ENCODE measurements around the gene MAP4K3. TPM values are rescaled to one million over a fixed set of nuclear protein-coding genes. Genes with fewer than 3 reads are reported as not detected.

MAP4K3 gene
- total and polyA plus RNA-seq, 2 of the 4 experiments (the other 2 are of a cell fraction) = 13.2 to 32.6 TPM

Small RNA genes lying within 50 kb of the gene (microRNA-seq; reads per million reads assigned to microRNA genes)
- gene RF00272 (ENCODE audit: insufficient read depth, insufficient read length) = not detected

Small RNA genes lying within 50 kb of the gene (small RNA-seq; reads per million reads assigned to genes)
- 0 to 0.04 (median 0) reads per million in 5 experiments for gene RF00272

Other genes starting within 250 kb of the MAP4K3 start
- 0.28 TPM in 1 of 2 replicates, not detected in the other for gene CDKL4, start 193.3 kb downstream of the MAP4K3 start, total RNA-seq (2012; rRNA removed)
- not detected in 2 replicates for gene CDKL4, start 193.3 kb downstream of the MAP4K3 start, polyA plus RNA-seq (2012; rRNA removed)
- 0.18 and 0.28 TPM in 2 replicates for gene TMEM178A, start 228.6 kb upstream of the MAP4K3 start, total RNA-seq (2012; rRNA removed)
- gene TMEM178A, start 228.6 kb upstream of the MAP4K3 start, polyA plus RNA-seq (2012; rRNA removed) = 1.1 and 1.8 TPM in 2 replicates

All from IMR-90 (cell line).